ENCODE data around the gene GATAD2A. TPM values are rescaled to one million over a fixed set of nuclear protein-coding genes. Genes with fewer than 3 reads are reported as not detected.

GATAD2A gene
- total and polyA plus RNA-seq, 9 of the 15 experiments (the other 6 are each of a cell fraction or from before 2014, with no cell fraction given), result 2.4 to 226 (median 44.2) TPM

DNA sequence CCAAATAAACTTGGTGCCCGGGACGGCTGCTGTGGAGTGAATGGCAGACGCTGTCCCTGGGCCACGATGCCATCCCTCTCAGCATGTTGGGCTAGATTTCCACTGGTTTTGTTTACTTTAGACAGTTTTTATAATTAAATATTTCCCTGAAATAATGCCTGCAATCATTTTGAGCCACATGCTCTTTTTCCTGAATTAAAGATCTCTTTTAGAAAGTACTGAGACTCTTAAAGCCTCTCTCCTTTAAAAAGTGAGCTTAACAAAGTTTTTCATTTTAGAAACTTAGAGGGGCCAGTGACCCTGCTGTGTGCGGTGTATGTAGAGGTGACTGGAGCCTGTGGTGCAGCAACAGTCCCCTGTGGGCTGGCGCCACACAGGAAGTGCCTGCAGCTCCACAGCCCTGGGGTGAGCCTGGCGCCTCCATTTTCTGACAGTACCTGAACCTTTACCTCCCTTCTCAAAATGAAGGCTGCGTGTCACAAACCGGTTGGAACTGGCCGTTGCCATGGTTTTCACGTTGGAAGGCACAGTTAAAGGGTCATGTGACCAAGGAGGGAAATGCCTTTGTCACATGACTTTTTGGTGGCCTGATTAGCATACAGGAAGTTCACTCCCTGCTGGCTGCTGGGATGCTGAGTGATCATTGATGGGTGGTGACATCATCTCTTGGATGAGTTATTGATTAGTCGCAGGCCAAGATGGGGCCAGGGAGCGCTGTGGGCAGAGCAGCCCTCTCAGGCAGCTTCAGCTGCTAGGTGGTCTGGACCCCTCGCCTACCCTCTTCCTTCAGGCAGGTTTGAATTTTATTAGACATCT, 83.6 kb downstream of the GATAD2A start (continued):
- TF ChIP-seq JUND (IDR thresholded peaks at IDR 0.05; ENCODE audit: borderline replicate concordance, low read depth, low read length) (peak; percentile 90), JUND (tag; IDR thresholded peaks at IDR 0.05; ENCODE audit: borderline replicate concordance, low read depth, low read length) (peak; percentile 91), SRF (CRISPR knock-in tag; IDR thresholded peaks at IDR 0.05) (peak in 1 of 2 experiments; percentile 36; a peak in 1 of 4 replicates), C11orf30 (IDR thresholded peaks at IDR 0.05; ENCODE audit: low read depth) (peak; percentile 69), ATF7 (IDR thresholded peaks at IDR 0.05) (peak; percentile 97), CEBPG (CRISPR knock-in tag; IDR thresholded peaks at IDR 0.05) (peak; percentile 76), CEBPG (tag; conservative IDR thresholded peaks at IDR 0.05 in 1 of 2, IDR thresholded peaks at IDR 0.05 in 1 of 2) (peak in 1 of 2 experiments; percentile 69; a peak in 2 of 4 replicates), POLR2A (conservative IDR thresholded peaks at IDR 0.05) (peak; percentile 52; the same call in 1 of the 2 replicates), JUNB (CRISPR knock-in tag; conservative IDR thresholded peaks at IDR 0.05) (peak; percentile 67; the same call in 1 of the 2 replicates)
- TF ChIP-seq, protein P1, sequence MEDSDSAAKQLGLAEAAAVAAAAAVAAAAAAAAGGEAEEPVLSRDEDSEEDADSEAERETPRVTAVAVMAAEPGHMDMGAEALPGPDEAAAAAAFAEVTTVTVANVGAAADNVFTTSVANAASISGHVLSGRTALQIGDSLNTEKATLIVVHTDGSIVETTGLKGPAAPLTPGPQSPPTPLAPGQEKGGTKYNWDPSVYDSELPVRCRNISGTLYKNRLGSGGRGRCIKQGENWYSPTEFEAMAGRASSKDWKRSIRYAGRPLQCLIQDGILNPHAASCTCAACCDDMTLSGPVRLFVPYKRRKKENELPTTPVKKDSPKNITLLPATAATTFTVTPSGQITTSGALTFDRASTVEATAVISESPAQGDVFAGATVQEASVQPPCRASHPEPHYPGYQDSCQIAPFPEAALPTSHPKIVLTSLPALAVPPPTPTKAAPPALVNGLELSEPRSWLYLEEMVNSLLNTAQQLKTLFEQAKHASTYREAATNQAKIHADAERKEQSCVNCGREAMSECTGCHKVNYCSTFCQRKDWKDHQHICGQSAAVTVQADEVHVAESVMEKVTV (CRISPR knock-in tag; IDR thresholded peaks at IDR 0.05), result no peak
- TF ChIP-seq, protein P2, sequence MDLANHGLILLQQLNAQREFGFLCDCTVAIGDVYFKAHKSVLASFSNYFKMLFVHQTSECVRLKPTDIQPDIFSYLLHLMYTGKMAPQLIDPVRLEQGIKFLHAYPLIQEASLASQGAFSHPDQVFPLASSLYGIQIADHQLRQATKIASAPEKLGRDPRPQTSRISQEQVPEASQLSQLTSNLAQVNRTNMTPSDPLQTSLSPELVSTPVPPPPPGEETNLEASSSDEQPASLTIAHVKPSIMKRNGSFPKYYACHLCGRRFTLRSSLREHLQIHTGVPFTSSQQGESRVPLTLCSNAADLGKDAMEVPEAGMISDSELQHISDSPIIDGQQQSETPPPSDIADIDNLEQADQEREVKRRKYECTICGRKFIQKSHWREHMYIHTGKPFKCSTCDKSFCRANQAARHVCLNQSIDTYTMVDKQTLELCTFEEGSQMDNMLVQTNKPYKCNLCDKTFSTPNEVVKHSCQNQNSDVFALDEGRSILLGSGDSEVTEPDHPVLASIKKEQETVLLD (IDR thresholded peaks at IDR 0.05), result no peak; the same call in 1 of the 2 replicates
- TF ChIP-seq, protein P3, sequence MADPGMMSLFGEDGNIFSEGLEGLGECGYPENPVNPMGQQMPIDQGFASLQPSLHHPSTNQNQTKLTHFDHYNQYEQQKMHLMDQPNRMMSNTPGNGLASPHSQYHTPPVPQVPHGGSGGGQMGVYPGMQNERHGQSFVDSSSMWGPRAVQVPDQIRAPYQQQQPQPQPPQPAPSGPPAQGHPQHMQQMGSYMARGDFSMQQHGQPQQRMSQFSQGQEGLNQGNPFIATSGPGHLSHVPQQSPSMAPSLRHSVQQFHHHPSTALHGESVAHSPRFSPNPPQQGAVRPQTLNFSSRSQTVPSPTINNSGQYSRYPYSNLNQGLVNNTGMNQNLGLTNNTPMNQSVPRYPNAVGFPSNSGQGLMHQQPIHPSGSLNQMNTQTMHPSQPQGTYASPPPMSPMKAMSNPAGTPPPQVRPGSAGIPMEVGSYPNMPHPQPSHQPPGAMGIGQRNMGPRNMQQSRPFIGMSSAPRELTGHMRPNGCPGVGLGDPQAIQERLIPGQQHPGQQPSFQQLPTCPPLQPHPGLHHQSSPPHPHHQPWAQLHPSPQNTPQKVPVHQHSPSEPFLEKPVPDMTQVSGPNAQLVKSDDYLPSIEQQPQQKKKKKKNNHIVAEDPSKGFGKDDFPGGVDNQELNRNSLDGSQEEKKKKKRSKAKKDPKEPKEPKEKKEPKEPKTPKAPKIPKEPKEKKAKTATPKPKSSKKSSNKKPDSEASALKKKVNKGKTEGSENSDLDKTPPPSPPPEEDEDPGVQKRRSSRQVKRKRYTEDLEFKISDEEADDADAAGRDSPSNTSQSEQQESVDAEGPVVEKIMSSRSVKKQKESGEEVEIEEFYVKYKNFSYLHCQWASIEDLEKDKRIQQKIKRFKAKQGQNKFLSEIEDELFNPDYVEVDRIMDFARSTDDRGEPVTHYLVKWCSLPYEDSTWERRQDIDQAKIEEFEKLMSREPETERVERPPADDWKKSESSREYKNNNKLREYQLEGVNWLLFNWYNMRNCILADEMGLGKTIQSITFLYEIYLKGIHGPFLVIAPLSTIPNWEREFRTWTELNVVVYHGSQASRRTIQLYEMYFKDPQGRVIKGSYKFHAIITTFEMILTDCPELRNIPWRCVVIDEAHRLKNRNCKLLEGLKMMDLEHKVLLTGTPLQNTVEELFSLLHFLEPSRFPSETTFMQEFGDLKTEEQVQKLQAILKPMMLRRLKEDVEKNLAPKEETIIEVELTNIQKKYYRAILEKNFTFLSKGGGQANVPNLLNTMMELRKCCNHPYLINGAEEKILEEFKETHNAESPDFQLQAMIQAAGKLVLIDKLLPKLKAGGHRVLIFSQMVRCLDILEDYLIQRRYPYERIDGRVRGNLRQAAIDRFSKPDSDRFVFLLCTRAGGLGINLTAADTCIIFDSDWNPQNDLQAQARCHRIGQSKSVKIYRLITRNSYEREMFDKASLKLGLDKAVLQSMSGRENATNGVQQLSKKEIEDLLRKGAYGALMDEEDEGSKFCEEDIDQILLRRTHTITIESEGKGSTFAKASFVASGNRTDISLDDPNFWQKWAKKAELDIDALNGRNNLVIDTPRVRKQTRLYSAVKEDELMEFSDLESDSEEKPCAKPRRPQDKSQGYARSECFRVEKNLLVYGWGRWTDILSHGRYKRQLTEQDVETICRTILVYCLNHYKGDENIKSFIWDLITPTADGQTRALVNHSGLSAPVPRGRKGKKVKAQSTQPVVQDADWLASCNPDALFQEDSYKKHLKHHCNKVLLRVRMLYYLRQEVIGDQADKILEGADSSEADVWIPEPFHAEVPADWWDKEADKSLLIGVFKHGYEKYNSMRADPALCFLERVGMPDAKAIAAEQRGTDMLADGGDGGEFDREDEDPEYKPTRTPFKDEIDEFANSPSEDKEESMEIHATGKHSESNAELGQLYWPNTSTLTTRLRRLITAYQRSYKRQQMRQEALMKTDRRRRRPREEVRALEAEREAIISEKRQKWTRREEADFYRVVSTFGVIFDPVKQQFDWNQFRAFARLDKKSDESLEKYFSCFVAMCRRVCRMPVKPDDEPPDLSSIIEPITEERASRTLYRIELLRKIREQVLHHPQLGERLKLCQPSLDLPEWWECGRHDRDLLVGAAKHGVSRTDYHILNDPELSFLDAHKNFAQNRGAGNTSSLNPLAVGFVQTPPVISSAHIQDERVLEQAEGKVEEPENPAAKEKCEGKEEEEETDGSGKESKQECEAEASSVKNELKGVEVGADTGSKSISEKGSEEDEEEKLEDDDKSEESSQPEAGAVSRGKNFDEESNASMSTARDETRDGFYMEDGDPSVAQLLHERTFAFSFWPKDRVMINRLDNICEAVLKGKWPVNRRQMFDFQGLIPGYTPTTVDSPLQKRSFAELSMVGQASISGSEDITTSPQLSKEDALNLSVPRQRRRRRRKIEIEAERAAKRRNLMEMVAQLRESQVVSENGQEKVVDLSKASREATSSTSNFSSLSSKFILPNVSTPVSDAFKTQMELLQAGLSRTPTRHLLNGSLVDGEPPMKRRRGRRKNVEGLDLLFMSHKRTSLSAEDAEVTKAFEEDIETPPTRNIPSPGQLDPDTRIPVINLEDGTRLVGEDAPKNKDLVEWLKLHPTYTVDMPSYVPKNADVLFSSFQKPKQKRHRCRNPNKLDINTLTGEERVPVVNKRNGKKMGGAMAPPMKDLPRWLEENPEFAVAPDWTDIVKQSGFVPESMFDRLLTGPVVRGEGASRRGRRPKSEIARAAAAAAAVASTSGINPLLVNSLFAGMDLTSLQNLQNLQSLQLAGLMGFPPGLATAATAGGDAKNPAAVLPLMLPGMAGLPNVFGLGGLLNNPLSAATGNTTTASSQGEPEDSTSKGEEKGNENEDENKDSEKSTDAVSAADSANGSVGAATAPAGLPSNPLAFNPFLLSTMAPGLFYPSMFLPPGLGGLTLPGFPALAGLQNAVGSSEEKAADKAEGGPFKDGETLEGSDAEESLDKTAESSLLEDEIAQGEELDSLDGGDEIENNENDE (IDR thresholded peaks at IDR 0.05; ENCODE audit: low read depth, low read length), result no peak
